MCF 10A (cell line): Measurements from ENCODE around the gene COIL. TPM values are rescaled to one million over a fixed set of nuclear protein-coding genes. Genes with fewer than 3 reads are reported as not detected.

Experiments
- BruUV-seq: library from RNA; stranded (reverse); fragments of 400-500 nt; replicated peaks from 2 replicates; lab custom pipeline; 2021; lab: Mats Ljungman, UMichigan
- CTCF ChIA-PET: fragments of 300-600 bp; sonication (Branson Sonifier 250); formaldehyde crosslinking; extraction: SDS; loops from one replicate; lab custom pipeline; 2021; ENCODE audit warnings: antibody characterized with exemption, inconsistent platforms; lab: Yijun Ruan, JAX
- POLR2A ChIA-PET: fragments of 300-600, 350-650 bp; sonication (Branson Sonifier 250); formaldehyde crosslinking; extraction: SDS; loops from one replicate; lab custom pipeline; 2020; ENCODE audit warnings: antibody characterized with exemption, inconsistent platforms; lab: Yijun Ruan, JAX
- DNase-seq: peaks from one replicate; pipeline ENCODE4 v3.0.0-alpha.2; 2018; ENCODE audit not compliant: unreplicated experiment
- H3K27ac Mint-ChIP-seq: one replicate; pipeline ENCODE4 v1.8.0; 2022; ENCODE audit warnings: mild to moderate bottlenecking, low read depth, mixed read lengths; ENCODE audit not compliant: unreplicated experiment
- H3K27me3 Mint-ChIP-seq: one replicate; pipeline ENCODE4 v1.8.0; 2022; ENCODE audit warnings: mixed read lengths; ENCODE audit not compliant: insufficient read depth, unreplicated experiment
- H3K36me3 Mint-ChIP-seq: one replicate; pipeline ENCODE4 v1.8.0; 2022; ENCODE audit warnings: mild to moderate bottlenecking, moderate library complexity, mixed read lengths; ENCODE audit not compliant: insufficient read depth, unreplicated experiment
- H3K4me1 Mint-ChIP-seq: one replicate; pipeline ENCODE4 v1.8.0; 2022; ENCODE audit warnings: mixed read lengths; ENCODE audit not compliant: insufficient read depth, unreplicated experiment
- H3K4me3 Mint-ChIP-seq: one replicate; pipeline ENCODE4 v1.8.0; 2022; ENCODE audit warnings: mild to moderate bottlenecking, moderate library complexity, mixed read lengths; ENCODE audit not compliant: unreplicated experiment
- H3K9me3 Mint-ChIP-seq: one replicate; pipeline ENCODE4 v1.8.0; 2022; ENCODE audit warnings: mixed read lengths; ENCODE audit not compliant: unreplicated experiment
- intact Hi-C: fragments of 100-400 bp; cut with micrococcal nuclease; formaldehyde crosslinking; loops from 2 replicates; pipeline ENCODE4 v1.14.1; 2022
- total RNA-seq: library from RNA; stranded (reverse); gene quantifications from 2 replicates; pipeline ENCODE4 v1.2.3, GENCODE V29; 2022
- TF ChIP-seq, protein P1 (sequence below): fragments of 200-600 bp; IDR thresholded peaks from one replicate; pipeline ENCODE4 v1.8.0; 2022; ENCODE audit warnings: antibody characterized with exemption, mild to moderate bottlenecking; ENCODE audit not compliant: unreplicated experiment

Gene COIL
- total RNA-seq, 1 experiment from 2014 or later, result 15.4 TPM

DNA sequence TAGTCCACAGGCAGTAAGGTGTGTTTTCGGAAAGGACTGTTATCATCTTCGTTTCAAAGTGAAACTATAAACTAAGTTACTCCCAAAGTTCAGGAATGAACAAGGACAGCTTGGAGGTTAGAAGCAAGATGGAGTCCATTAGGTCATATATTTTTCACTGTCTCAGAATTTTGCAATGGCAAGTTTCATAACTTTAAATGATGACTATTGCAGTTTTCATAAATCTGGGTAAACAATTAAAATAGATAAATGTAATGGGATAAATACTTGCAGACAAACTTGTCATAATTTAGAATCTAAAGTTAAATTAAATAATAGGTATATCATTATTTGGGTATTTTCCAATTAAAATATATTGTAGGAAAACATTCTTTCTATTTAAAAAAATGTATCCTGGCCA lies 32.3 kb downstream of the COIL start:
- Mint-ChIP-seq H3K27me3 (no peaks in the 10 kb centered on the region), H3K27ac (no peak overlapping the region), H3K9me3 (no peaks in the 10 kb centered on the region), H3K36me3 (peaks cover 4% of the 10 kb centered on the region), H3K4me3 (no peak overlapping the region), H3K4me1 (no peaks in the 10 kb centered on the region)
- no TSS peak for BruUV-seq
- TF ChIP-seq, protein P1, sequence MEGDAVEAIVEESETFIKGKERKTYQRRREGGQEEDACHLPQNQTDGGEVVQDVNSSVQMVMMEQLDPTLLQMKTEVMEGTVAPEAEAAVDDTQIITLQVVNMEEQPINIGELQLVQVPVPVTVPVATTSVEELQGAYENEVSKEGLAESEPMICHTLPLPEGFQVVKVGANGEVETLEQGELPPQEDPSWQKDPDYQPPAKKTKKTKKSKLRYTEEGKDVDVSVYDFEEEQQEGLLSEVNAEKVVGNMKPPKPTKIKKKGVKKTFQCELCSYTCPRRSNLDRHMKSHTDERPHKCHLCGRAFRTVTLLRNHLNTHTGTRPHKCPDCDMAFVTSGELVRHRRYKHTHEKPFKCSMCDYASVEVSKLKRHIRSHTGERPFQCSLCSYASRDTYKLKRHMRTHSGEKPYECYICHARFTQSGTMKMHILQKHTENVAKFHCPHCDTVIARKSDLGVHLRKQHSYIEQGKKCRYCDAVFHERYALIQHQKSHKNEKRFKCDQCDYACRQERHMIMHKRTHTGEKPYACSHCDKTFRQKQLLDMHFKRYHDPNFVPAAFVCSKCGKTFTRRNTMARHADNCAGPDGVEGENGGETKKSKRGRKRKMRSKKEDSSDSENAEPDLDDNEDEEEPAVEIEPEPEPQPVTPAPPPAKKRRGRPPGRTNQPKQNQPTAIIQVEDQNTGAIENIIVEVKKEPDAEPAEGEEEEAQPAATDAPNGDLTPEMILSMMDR, result no peak
- POLR2A ChIA-PET, result interaction anchor here (0.6 to 1.8 kb wide), 3 partner anchors 9 to 128 kb away, joined by 3 to 5 read pairs (median 4); partner anchors contain the start of genes C17orf67 and DGKE
- intact Hi-C loops, result no loop called here
- CTCF ChIA-PET, result interaction anchor here (1.2 kb wide), 1 partner anchor 11 kb away, joined by 6 read pairs; no protein-coding TSS in a partner anchor
- DNase-seq, result no peak

DNA sequence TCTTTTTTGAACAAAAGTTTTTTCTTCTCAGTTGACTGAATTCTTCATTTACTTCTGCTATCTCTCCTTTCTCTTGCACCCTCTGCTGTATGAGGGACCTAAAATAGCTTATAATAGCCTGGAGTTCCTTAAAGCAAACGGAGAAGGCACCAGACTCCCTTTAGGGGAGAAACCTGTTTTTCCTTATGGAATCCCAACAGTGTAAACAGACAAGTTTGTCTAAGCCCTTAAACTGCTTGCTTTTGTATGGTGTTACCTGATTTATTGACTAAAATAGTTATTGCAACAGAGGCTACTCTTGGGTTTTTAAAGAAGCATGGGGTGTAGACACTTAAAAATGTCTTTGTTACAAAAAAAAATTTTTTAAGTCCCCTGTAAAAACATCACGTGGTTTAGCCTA lies 34.1 kb downstream of the COIL start:
- ChIA-PET POLR2A (interaction anchor here (0.6 to 1.1 kb wide), 2 partner anchors 92 to 1224 kb away, joined by 3 to 4 read pairs; no protein-coding TSS in a partner anchor), CTCF (interaction anchor here (0.6 to 1.4 kb wide), 5 partner anchors 13 to 1496 kb away, joined by 3 to 7 read pairs (median 3); no protein-coding TSS in a partner anchor)
- TF ChIP-seq, protein P1, result no peak
- Mint-ChIP-seq H3K36me3 (no peaks in the 10 kb centered on the region), H3K4me3 (no peak overlapping the region), H3K9me3 (no peaks in the 10 kb centered on the region), H3K4me1 (no peaks in the 10 kb centered on the region), H3K27me3 (no peaks in the 10 kb centered on the region), H3K27ac (no peak overlapping the region)
- DNase-seq, result no peak
- intact Hi-C loops, result no loop called here
- BruUV-seq, result no TSS peak

DNA sequence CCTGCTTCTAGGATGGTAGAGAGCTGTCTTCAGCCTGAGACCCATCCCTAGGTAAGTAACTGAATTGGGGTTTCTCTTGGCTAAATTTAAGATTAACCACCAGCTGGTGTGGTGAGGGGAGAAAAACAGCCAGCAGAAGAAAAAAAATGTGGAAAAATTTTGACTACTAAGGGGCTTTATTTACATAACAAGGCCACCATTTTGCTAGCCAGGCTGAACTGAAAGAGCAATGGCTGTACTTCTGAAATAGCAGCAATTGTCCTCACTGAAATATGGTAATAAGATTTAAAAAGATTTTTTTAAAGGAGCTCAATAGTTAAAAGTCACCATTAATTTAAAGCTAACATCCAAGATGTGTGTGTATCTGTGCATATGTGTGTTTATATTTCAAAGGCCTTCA lies 34.6 kb downstream of the COIL start:
- H3K27me3 Mint-ChIP-seq, result no peaks in the 10 kb centered on the region
- intact Hi-C loops, result no loop called here
- POLR2A ChIA-PET, result no interaction called here
- TF ChIP-seq, protein P1, result no peak
- CTCF ChIA-PET, result interaction anchor here (0.6 to 1.4 kb wide), 4 partner anchors 13 to 1496 kb away, joined by 3 to 7 read pairs (median 3); no protein-coding TSS in a partner anchor
- H3K4me3 Mint-ChIP-seq, result no peak overlapping the region
- H3K9me3 Mint-ChIP-seq, result no peaks in the 10 kb centered on the region
- DNase-seq, result no peak
- no peak overlapping the region for H3K27ac Mint-ChIP-seq
- BruUV-seq, result no TSS peak
- H3K36me3 Mint-ChIP-seq, result no peaks in the 10 kb centered on the region
- no peaks in the 10 kb centered on the region for H3K4me1 Mint-ChIP-seq

DNA sequence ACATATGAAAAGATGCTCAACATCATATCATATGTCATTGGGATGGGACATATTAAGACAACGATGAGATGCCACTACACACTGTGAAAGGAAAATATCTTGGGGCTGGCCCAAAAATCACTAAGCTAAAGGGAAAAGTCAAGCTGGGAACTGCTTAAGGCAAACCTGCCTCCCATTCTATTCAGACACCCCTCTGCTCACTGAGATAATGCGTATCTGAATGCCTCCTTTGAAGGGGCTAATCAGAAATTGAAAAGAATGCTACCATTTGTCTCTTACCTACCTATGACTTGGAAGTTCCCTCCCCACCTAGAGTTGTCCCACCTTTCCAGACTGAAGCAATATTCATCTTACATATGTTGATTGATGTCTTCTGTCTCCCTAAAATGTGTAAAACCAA lies 35.8 kb downstream of the COIL start:
- no TSS peak for BruUV-seq
- H3K27me3 Mint-ChIP-seq, result no peaks in the 10 kb centered on the region
- no peaks in the 10 kb centered on the region for H3K36me3 Mint-ChIP-seq
- DNase-seq, result no peak
- H3K27ac Mint-ChIP-seq, result no peak overlapping the region
- no peaks in the 10 kb centered on the region for H3K9me3 Mint-ChIP-seq
- TF ChIP-seq, protein P1, result no peak
- POLR2A ChIA-PET, result no interaction called here
- intact Hi-C loops, result no loop called here
- no peak overlapping the region for H3K4me3 Mint-ChIP-seq
- H3K4me1 Mint-ChIP-seq, result peaks cover under 1% of the 10 kb centered on the region
- CTCF ChIA-PET, result no interaction called here
